ENCODE data around the gene TP53.
A peak's percentile ranks its signal among the peaks of the same experiment; 100 is the strongest.
"Not testable (repeated sequence)": the region's sequence is repeated elsewhere in the genome, so short reads cannot be mapped to it uniquely, and the experiment has no call there.

The TP53 gene

GRCh38 chr17:7674934-7675333 lies 12.4 kb downstream of the TP53 start:
- DNase-seq (ENCODE audit: low spot score) = no peak

- DNase-seq (ENCODE audit: low spot score) = no peak
These were observed 14.1 kb downstream of the TP53 start for GRCh38 chr17:7673239-7673638.

GRCh38 chr17:7668482-7668881 lies 18.8 kb downstream of the TP53 start:
- no peak for DNase-seq (ENCODE audit: low spot score)

DNA sequence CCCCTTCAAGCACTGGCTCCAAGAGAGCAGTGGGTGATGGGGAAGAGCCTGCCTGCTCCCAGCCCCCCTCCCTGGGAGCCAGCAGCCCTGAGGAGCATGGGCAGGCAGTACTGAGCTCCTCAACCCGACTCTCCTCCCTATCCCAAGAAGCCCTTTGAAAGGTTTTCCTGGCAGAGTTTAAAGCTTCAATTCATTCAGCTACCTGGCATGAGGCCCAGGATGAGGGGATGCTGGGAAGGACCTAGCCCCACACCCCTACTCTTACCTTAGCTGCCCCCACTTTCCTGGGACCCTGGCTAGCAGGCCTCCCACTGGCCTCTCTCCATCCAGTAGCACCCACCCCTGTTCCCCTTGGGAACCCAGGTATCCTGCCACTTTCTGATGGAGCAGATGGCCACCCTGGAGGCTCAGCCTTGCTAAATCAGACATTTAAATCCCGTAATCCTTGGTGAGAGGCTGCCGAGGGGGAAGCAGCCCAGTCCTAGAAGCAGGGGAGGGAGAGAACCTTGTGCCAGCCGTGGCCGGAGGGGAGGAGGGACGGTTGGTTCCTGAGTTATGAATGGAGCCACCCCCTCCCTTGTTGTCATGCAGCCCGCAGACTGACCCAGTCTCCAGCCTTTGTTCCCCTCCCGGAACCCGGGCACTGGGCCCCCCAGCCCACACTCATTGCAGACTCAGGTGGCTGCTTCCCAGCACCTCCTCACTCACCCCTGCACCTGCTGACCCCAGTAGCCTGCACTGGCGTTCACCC lies 19.5 kb downstream of the TP53 start:
- no peak for DNase-seq (ENCODE audit: low spot score)

GRCh38 chr17:7656958-7657609 lies 30.2 kb downstream of the TP53 start:
- no peak for DNase-seq (ENCODE audit: low spot score)

DNA sequence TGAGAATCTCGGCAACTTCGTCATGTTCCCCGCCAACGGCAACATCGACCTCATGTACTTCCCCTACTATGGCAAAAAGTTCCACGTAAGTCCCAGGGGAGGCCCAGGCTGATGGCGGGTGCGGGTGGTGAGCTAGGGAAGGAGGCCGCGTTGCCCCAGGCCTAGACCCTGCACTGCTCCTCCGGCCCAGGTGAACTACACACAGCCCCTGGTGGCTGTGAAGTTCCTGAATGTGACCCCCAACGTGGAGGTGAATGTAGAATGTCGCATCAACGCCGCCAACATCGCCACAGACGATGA lies 31.8 kb downstream of the TP53 start:
- DNase-seq (ENCODE audit: low spot score) = no peak

- DNase-seq (ENCODE audit: low spot score) = no peak
These were observed 32.3 kb downstream of the TP53 start for GRCh38 chr17:7654832-7655540.

- DNase-seq (ENCODE audit: low spot score) = no peak
These were observed 34.6 kb downstream of the TP53 start for GRCh38 chr17:7652388-7653356.

DNA sequence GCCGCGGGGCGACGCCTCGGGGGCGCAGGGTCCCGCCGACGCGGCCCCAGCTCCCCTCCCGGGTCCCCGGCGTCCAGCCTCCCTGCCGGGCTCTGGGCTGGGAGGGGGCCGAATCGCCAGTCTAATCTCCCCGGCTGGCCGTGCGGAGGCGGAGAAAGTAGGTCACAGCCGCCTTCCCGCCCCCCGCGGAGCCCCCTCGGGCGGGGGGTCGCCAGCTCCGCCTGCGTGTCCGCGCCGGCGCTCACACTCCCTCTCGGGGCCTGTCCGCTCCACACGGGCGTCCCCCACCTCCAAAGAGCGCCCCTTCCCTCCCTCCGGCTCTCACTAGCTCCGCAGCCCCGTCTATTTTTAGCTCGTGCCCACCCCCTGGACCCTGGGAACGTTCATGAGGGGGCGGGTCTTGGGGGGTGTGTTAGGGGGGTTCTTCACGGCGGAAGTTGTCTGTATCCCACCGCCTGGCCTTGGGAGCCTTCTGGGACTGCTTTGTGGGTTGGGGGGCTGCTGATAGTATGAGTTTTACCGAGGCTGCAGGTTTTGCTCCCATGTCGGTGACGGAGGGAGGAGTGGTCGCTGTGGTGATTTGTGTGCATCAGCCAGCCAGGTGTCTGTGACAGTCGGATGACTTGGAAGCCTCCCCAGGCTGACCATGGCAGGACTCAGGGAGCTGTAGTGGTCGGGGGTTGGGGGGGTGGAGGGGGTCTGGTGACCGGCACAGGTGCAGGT lies 35.5 kb downstream of the TP53 start:
- DNase-seq (ENCODE audit: low spot score) = no peak

DNA sequence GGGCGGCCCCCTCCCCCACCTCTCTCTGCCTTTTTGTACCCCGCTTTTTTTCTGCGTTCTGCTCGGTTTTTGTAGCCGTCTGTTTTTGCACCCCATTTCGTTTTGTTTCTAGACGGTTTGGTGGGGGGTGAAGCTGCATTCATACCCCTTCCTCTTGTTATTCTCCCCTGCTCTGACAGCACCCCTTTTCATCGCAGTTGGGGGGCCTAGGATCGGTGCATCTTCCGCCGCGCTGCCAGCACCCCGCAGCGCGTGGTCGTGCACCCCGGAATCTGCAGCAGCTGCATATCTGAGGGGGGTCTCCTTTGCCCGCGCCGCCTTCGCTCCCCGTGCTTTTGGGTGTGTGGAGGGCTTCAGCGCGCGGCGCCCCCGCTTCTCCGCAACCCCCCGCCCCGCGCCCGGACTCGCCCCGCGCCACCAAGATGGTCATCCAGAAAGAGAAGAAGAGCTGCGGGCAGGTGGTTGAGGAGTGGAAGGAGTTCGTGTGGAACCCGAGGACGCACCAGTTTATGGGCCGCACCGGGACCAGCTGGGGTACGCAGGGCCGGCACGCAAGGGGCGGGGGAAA lies 36.1 kb downstream of the TP53 start:
- no peak for DNase-seq (ENCODE audit: low spot score)

DNA sequence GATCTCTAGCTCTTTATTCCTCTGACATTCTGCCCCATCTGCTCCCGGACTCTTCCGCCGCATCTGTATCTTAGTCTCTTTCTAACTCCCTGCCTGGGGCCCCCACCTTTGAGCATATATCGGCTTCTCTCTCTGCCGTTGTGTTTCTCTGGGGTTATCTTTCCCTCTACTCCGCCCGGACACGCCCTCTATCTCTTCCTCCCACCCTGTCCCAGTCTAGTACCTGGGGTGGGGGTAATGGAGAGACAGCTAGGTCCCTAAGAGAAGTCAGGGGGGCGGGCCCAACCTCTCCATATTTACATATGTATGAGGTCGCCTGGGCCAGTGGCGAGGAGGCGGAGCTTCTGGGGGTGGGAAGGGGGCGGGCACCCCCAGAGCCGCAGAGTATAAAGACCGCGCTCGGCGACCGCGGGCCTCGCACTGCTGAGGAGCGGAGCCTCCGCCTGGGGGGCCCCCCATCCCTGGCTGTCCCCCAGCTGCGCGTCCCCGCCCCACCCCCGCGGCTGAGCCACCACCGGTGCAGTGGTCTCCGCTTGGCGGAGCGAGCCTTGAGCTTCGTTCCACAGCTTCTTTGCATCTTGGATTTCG lies 36.7 kb downstream of the TP53 start, which contains the start of gene ATP1B2:
ATP1B2 (plus strand) TSS at position 418 of the 588 bp plus-strand sequence. CDS start 593 bp downstream, outside the sequence.
- DNase-seq (ENCODE audit: low spot score) = peak; percentile 20

DNA sequence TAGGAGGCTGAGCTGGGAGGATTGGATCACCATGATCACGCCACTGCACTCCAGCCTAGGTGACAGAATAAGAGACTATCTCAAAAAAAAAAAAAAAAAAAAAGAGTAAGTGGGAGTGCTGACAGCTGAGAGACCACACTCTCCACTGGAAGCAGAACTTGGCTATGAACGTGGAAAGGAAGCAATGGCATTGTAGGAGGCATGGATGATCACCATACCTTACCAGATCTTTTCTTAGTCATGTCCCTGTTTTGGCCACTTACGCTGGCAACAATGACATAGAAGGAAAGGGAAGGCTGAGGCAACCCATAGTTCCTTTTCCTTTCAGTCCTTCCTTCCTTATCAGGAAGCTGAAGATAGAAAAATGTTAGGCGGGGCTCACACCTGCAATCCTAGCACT lies 40.3 kb downstream of the TP53 start:
- DNase-seq (ENCODE audit: low spot score) = no peak

GRCh38 chr17:7646457-7646856 lies 40.8 kb downstream of the TP53 start:
- no peak for DNase-seq (ENCODE audit: low spot score)

- DNase-seq (ENCODE audit: low spot score) = no peak
These were observed 42.5 kb downstream of the TP53 start for GRCh38 chr17:7644775-7645174.

DNA sequence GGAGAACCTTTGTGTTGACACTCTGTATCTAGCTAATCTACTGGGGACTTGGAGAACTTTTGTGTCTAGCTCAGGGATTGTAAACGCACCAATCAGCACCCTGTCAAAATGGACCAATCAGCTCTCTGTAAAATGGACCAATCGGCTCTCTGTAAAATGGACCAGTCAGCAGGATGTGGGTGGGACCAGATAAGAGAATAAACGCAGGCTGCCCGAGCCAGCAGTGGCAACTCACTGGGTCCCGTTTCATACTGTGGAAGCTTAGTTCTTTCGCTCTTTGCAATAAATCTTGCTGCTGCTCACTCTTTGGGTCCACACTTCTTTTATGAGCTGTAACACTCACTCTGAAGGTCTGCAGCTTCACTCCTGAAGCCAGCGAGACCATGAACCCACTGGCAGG lies 45.7 kb downstream of the TP53 start:
- DNase-seq (ENCODE audit: low spot score) = not testable (repeated sequence)

GRCh38 chr17:7640783-7641182 lies 46.5 kb downstream of the TP53 start:
- DNase-seq (ENCODE audit: low spot score) = no peak

GRCh38 chr17:7636163-7636562 lies 51.1 kb downstream of the TP53 start:
- DNase-seq (ENCODE audit: low spot score) = no peak

DNA sequence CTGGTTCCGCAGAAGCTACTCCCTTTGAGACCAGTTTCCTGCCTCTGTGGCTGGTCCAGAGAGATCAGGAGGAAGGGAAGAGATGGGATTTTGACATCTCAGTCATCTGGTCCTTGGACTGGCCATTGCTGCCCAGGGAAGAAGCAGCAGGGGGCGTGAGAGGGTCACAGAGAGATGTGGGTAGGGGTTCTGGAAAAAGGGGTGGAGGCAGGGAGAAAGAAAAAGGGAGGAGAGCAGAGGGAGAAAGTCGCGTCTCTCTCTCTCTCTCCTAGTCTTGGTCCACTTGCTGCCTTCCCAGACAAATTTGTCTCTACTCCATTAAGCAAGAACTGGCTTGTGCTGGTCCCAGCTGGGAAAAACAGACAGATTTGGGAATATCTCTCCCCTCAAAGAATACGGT lies 52.9 kb downstream of the TP53 start:
- peak; percentile 33 for DNase-seq (ENCODE audit: low spot score)

GRCh38 chr17:7633093-7633492 lies 54.2 kb downstream of the TP53 start:
- no peak for DNase-seq (ENCODE audit: low spot score)

DNA sequence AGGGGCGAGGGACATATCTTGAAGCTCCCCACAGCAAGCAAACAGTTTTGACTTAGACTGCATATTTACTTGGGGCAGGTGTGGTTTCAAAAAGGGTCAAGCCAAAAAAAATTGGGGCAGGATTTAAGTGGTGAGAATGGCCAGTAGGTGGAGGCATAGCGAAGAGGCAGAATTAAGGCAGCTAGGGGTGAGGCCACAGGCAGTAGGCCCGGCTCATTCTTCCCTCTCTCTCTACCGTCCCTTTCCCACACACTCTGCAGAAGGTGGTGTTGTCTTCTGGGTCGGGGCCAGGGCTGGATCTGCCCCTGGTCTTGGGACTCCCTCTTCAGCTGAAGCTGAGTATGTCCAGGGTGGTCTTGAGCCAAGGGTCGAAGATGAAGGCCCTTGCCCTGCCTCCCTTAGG lies 54.8 kb downstream of the TP53 start:
- peak; percentile 43 for DNase-seq (ENCODE audit: low spot score)

Measured in kidney tubule cell (primary cell).